ENCODE results near the gene ARHGAP24.

The ARHGAP24 gene

DNA sequence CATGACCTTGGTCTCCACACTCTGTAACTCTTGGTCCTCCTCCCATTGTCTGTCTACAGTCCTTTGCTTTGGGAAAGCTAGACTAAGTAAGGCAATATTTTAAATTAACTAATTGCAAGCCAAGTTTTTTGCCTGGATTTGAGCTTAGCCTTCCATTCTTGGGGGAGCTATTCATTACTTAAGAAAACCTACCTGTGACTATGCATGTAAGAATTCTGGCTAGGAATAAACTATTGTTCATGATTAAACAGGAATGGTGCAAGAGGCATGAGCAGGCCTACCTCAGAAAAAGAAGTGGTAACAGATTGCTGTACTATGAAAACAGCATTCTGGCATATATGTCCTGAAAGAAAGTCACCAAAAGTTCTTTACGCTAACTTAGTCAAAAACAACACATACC is 575.5 kb downstream of the ARHGAP24 start:
- no peak for TF ChIP-seq EZH2phosphoT487 (conservative IDR thresholded peaks at IDR 0.05; ENCODE audit: low read length)
- TF ChIP-seq, protein P1, sequence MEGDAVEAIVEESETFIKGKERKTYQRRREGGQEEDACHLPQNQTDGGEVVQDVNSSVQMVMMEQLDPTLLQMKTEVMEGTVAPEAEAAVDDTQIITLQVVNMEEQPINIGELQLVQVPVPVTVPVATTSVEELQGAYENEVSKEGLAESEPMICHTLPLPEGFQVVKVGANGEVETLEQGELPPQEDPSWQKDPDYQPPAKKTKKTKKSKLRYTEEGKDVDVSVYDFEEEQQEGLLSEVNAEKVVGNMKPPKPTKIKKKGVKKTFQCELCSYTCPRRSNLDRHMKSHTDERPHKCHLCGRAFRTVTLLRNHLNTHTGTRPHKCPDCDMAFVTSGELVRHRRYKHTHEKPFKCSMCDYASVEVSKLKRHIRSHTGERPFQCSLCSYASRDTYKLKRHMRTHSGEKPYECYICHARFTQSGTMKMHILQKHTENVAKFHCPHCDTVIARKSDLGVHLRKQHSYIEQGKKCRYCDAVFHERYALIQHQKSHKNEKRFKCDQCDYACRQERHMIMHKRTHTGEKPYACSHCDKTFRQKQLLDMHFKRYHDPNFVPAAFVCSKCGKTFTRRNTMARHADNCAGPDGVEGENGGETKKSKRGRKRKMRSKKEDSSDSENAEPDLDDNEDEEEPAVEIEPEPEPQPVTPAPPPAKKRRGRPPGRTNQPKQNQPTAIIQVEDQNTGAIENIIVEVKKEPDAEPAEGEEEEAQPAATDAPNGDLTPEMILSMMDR (IDR thresholded peaks at IDR 0.05; ENCODE audit: insufficient read depth, low read length, poor library complexity, severe bottlenecking) = no peak
- no peak overlapping the region for H3K4me2 ChIP-seq (ENCODE audit: low read depth, low read length, poor library complexity, severe bottlenecking)
- H2AFZ ChIP-seq (ENCODE audit: low read depth, low read length, severe bottlenecking) = no peak overlapping the region
- no peak overlapping the region for H3K4me3 ChIP-seq (ENCODE audit: insufficient read depth, low read length, poor library complexity, severe bottlenecking)
- H3K9me3 ChIP-seq (ENCODE audit: insufficient read depth, low read length) = no peaks in the 10 kb centered on the region
- no peaks in the 10 kb centered on the region for H4K20me1 ChIP-seq (ENCODE audit: low read depth, low read length)
- no peaks in the 10 kb centered on the region for H3K9me2 ChIP-seq (replicated peaks; ENCODE audit: insufficient read depth, low read length)
- H3K79me2 ChIP-seq (ENCODE audit: insufficient read depth, low read length) = no peaks in the 10 kb centered on the region
- H3F3A ChIP-seq (ENCODE audit: insufficient read depth) = no peaks in the 10 kb centered on the region
- H3K9ac ChIP-seq (ENCODE audit: low read length) = no peak overlapping the region
- no peaks in the 10 kb centered on the region for H3K27me3 ChIP-seq (ENCODE audit: low read length)
- H3K36me3 ChIP-seq (ENCODE audit: low read length) = no peaks in the 10 kb centered on the region
- no peak overlapping the region for H3K27ac ChIP-seq (ENCODE audit: low read depth, low read length)
